ENCODE data around the gene MCTP1. TPM values are rescaled to one million over a fixed set of nuclear protein-coding genes. Genes with fewer than 3 reads are reported as not detected.

MCTP1 gene
- total RNA-seq, 2 donors from 2014 or later = not detected

- Mint-ChIP-seq H3K9me3 (no peaks in the 10 kb centered on the region), H3K36me3 (ENCODE audit: low read depth) (no peaks in the 10 kb centered on the region), H3K27ac (no peak overlapping the region), H3K4me1 (no peaks in the 10 kb centered on the region), H3K27me3 (peaks cover 26% of the 10 kb centered on the region), H3K4me3 (no peak overlapping the region)
- no peak for ATAC-seq (replicated peaks)
These were observed 10.9 kb downstream of the MCTP1 start for GRCh38 chr5:95274011-95274410.

GRCh38 chr5:95272316-95272929 is 12.5 kb downstream of the MCTP1 start:
- ATAC-seq (replicated peaks) = no peak
- no peaks in the 10 kb centered on the region for H3K9me3 Mint-ChIP-seq
- H3K4me3 Mint-ChIP-seq = no peak overlapping the region
- H3K36me3 Mint-ChIP-seq (ENCODE audit: low read depth) = no peaks in the 10 kb centered on the region
- peaks cover 28% of the 10 kb centered on the region for H3K27me3 Mint-ChIP-seq
- H3K4me1 Mint-ChIP-seq = no peaks in the 10 kb centered on the region
- no peak overlapping the region for H3K27ac Mint-ChIP-seq

DNA sequence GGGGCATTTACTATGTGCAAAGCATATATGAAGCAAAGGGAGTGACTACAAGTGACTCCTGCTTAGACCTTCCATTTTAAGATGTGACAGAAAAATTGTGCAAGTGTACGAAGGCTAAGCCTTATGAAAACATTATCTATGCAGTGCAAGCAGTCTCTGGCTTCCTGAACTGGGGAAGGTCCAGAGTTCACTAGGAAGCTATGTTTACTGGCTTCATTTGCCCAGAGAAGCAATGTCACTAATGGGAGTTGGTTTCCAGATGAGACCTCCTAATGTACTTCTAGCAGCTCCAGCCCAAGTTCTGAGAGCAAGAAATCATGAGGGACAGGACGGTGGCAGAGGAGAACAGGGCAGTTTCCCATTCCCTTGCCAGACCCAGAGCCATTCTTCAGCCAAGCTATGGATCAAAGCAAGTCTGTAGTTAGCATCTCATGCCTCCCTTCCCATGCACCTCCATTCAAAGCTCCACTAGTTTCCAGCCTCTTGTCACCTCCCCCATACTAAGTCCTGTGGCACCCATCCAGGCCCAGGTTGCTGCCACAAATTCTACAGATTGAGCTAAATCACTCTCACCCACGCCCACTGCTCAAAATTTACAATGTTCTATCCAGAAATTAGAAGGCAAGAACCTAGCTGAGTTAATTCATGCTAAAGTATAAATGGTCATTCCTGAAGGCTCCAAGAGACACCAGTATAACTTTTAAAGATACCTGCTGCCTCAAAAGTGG is 21.8 kb downstream of the MCTP1 start:
- Mint-ChIP-seq H3K27ac (no peak overlapping the region), H3K27me3 (peaks cover 10% of the 10 kb centered on the region), H3K36me3 (ENCODE audit: low read depth) (no peaks in the 10 kb centered on the region), H3K4me1 (no peaks in the 10 kb centered on the region), H3K9me3 (no peaks in the 10 kb centered on the region), H3K4me3 (no peak overlapping the region)
- ATAC-seq (replicated peaks) = no peak

- no peaks in the 10 kb centered on the region for H3K36me3 Mint-ChIP-seq (ENCODE audit: low read depth)
- no peak for ATAC-seq (replicated peaks)
- no peak overlapping the region for H3K4me3 Mint-ChIP-seq
- peaks cover 4% of the 10 kb centered on the region for H3K27me3 Mint-ChIP-seq
- no peaks in the 10 kb centered on the region for H3K4me1 Mint-ChIP-seq
- no peaks in the 10 kb centered on the region for H3K9me3 Mint-ChIP-seq
- H3K27ac Mint-ChIP-seq = no peak overlapping the region
These were observed 23.3 kb downstream of the MCTP1 start for GRCh38 chr5:95261437-95262175.

- H3K27me3 Mint-ChIP-seq = peaks cover 7% of the 10 kb centered on the region
- no peaks in the 10 kb centered on the region for H3K4me1 Mint-ChIP-seq
- no peak overlapping the region for H3K4me3 Mint-ChIP-seq
- no peak for ATAC-seq (replicated peaks)
- H3K9me3 Mint-ChIP-seq = no peaks in the 10 kb centered on the region
- H3K36me3 Mint-ChIP-seq (ENCODE audit: low read depth) = no peaks in the 10 kb centered on the region
- no peak overlapping the region for H3K27ac Mint-ChIP-seq
These were observed 27.9 kb downstream of the MCTP1 start for GRCh38 chr5:95256991-95257390.

DNA sequence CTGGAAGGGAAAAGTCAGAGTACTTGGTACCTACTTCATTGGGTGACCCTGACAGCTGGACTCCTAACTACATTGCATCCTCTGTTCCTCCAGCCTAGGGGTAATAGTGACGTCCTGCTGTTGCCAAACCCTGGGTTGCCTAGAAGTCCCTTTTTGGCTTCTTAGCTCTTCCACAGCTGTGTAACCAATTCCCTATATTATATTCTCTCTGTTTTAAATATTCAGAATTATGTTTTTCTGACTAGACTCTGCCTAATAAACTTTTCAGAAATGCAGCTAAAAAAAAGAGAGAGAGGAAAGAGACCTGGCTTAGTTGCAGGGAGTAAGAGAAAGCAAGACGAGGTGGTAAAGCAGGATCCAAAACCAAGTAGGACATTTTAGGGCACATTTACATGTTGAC is 28.4 kb downstream of the MCTP1 start:
- no peak for ATAC-seq (replicated peaks)
- no peak overlapping the region for H3K4me3 Mint-ChIP-seq
- H3K27me3 Mint-ChIP-seq = peaks cover 6% of the 10 kb centered on the region
- H3K27ac Mint-ChIP-seq = no peak overlapping the region
- no peaks in the 10 kb centered on the region for H3K4me1 Mint-ChIP-seq
- H3K9me3 Mint-ChIP-seq = no peaks in the 10 kb centered on the region
- no peaks in the 10 kb centered on the region for H3K36me3 Mint-ChIP-seq (ENCODE audit: low read depth)

GRCh38 chr5:95252801-95253200 is 32.1 kb downstream of the MCTP1 start:
- no peak overlapping the region for H3K27ac Mint-ChIP-seq
- no peaks in the 10 kb centered on the region for H3K36me3 Mint-ChIP-seq (ENCODE audit: low read depth)
- no peaks in the 10 kb centered on the region for H3K4me1 Mint-ChIP-seq
- H3K27me3 Mint-ChIP-seq = peaks cover 11% of the 10 kb centered on the region
- ATAC-seq (replicated peaks) = no peak
- H3K9me3 Mint-ChIP-seq = no peaks in the 10 kb centered on the region
- H3K4me3 Mint-ChIP-seq = no peak overlapping the region

GRCh38 chr5:95251185-95251584 is 33.7 kb downstream of the MCTP1 start:
- Mint-ChIP-seq H3K27me3 (peaks cover 13% of the 10 kb centered on the region), H3K36me3 (ENCODE audit: low read depth) (no peaks in the 10 kb centered on the region), H3K4me3 (no peak overlapping the region), H3K27ac (no peak overlapping the region), H3K9me3 (no peaks in the 10 kb centered on the region), H3K4me1 (no peaks in the 10 kb centered on the region)
- peak; percentile 45 for ATAC-seq (replicated peaks)

GRCh38 chr5:95244479-95244878 is 40.4 kb downstream of the MCTP1 start:
- H3K4me3 Mint-ChIP-seq = no peak overlapping the region
- no peak overlapping the region for H3K27ac Mint-ChIP-seq
- H3K9me3 Mint-ChIP-seq = peaks cover 7% of the 10 kb centered on the region
- H3K4me1 Mint-ChIP-seq = no peaks in the 10 kb centered on the region
- H3K36me3 Mint-ChIP-seq (ENCODE audit: low read depth) = no peaks in the 10 kb centered on the region
- ATAC-seq (replicated peaks) = no peak
- peaks cover 16% of the 10 kb centered on the region for H3K27me3 Mint-ChIP-seq

DNA sequence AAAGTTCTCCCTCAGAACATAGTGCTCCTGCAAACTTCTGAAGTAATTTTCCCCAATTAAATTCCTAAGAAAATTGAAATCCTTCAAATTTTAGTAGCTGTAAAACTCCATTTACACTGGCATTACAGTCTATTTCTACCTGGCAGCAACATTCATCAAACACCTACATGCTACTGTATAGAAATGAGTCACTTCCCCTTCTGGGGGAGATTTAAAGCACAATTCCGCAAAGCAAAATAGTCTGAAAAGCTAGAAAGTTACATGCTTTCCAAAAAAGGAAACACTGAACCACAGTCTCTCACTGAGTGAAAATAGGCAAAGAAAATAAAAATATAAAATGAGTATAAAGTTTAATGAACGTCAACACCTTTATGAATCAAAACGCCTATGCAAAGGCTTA is 43.3 kb downstream of the MCTP1 start:
- no peaks in the 10 kb centered on the region for H3K36me3 Mint-ChIP-seq (ENCODE audit: low read depth)
- peak; percentile 32 for ATAC-seq (replicated peaks)
- no peak overlapping the region for H3K4me3 Mint-ChIP-seq
- peaks cover 16% of the 10 kb centered on the region for H3K27me3 Mint-ChIP-seq
- peaks cover 7% of the 10 kb centered on the region for H3K9me3 Mint-ChIP-seq
- H3K27ac Mint-ChIP-seq = no peak overlapping the region
- no peaks in the 10 kb centered on the region for H3K4me1 Mint-ChIP-seq

DNA sequence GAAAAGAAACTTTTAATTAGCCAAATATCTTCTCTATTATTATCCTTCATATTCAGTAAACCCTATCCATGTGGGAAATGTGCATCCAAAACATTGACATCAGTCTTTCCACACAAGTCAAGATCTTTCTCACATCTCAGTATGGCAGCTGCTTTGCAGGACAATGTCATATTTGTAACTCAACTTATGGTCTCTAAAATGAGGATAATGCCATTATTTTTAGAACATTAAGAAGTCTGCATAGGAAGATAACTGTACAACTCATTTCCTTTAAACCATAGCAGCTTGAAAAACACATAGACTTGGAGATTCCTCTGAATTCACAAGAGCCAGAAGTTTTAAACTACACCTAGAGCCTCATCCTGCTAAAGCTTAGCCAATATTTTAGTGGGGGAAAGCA is 43.7 kb downstream of the MCTP1 start:
- no peaks in the 10 kb centered on the region for H3K4me1 Mint-ChIP-seq
- no peak overlapping the region for H3K4me3 Mint-ChIP-seq
- no peak for ATAC-seq (replicated peaks)
- H3K9me3 Mint-ChIP-seq = peaks cover 7% of the 10 kb centered on the region
- H3K27ac Mint-ChIP-seq = no peak overlapping the region
- H3K27me3 Mint-ChIP-seq = peaks cover 16% of the 10 kb centered on the region
- H3K36me3 Mint-ChIP-seq (ENCODE audit: low read depth) = no peaks in the 10 kb centered on the region

GRCh38 chr5:95238560-95239325 is 46.2 kb downstream of the MCTP1 start:
- H3K27me3 Mint-ChIP-seq = peaks cover 16% of the 10 kb centered on the region
- H3K9me3 Mint-ChIP-seq = peaks cover 7% of the 10 kb centered on the region
- no peaks in the 10 kb centered on the region for H3K4me1 Mint-ChIP-seq
- H3K4me3 Mint-ChIP-seq = no peak overlapping the region
- H3K36me3 Mint-ChIP-seq (ENCODE audit: low read depth) = no peaks in the 10 kb centered on the region
- ATAC-seq (replicated peaks) = no peak
- H3K27ac Mint-ChIP-seq = no peak overlapping the region

DNA sequence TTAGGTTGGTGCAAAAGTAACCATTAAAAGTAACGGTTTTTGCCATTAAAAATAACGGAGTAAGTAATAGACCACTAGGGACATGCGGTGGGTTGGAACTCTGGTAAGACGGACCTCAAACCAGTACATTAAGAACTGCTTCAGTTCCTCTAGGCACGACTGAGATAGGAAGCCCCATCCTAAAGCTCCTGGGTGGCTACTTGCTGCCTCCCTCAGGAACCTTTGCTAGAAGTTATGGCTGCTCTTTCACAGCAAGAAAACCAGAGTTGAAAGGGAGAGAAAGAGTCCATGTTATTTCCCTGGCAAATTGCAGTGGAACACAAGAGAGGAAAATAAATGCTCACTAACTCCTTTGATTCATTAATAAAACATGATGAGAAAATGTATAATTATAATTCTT is 47.6 kb downstream of the MCTP1 start:
- Mint-ChIP-seq H3K27me3 (peaks cover 9% of the 10 kb centered on the region), H3K4me3 (no peak overlapping the region), H3K27ac (no peak overlapping the region), H3K36me3 (ENCODE audit: low read depth) (no peaks in the 10 kb centered on the region), H3K4me1 (no peaks in the 10 kb centered on the region), H3K9me3 (no peaks in the 10 kb centered on the region)
- no peak for ATAC-seq (replicated peaks)

DNA sequence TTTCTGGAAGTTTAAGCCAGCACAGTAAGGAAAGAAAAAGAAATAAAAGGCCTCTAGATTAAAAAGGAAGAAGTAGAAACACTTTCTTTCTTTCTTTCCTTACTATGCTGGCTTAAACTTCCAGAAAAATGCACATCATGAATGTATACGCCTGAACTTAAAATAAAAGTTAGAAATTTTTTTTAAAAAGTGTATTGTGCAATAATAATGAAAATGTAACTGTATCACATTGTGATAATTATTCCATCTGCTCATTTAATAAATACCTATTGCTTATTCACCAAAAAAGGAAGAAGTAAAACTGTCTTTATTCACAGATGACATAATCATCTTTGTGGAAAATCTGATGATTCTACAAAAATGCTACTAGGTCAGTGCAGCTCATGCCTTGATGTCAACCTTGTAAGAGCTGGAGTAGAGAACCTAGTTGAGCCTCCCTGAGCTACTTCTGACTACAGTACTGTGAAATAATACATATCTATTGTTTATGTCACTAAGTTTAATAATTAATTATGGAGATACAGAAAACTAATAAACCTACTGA is 49.4 kb downstream of the MCTP1 start:
- H3K27me3 Mint-ChIP-seq = peaks cover 7% of the 10 kb centered on the region
- no peaks in the 10 kb centered on the region for H3K36me3 Mint-ChIP-seq (ENCODE audit: low read depth)
- no peak for ATAC-seq (replicated peaks)
- H3K9me3 Mint-ChIP-seq = no peaks in the 10 kb centered on the region
- H3K4me3 Mint-ChIP-seq = no peak overlapping the region
- H3K27ac Mint-ChIP-seq = no peak overlapping the region
- no peaks in the 10 kb centered on the region for H3K4me1 Mint-ChIP-seq

Measured in activated T-helper 17 cell treated with anti-CD3 and anti-CD28 coated beads, Interleukin-2, amount 50 U/mL, for 72 hours (primary cell).